ENCODE results near the gene PUS3. TPM values are rescaled to one million over a fixed set of nuclear protein-coding genes. Genes with fewer than 3 reads are reported as not detected.

Gene PUS3
- total RNA-seq, 1 experiment from 2014 or later: 18.6 TPM

- H3K4me1 Mint-ChIP-seq: no peaks in the 10 kb centered on the region
- H3K27me3 Mint-ChIP-seq (ENCODE audit: low read depth): no peaks in the 10 kb centered on the region
These were observed 15.3 kb upstream of the PUS3 start for GRCh38 chr11:125918140-125918840.

GRCh38 chr11:125916683-125917347 is 13.8 kb upstream of the PUS3 start:
- ATAC-seq (no peak), DNase-seq (ENCODE audit: low spot score) (no peak)
- Mint-ChIP-seq H3K27ac (no peak overlapping the region), H3K36me3 (no peaks in the 10 kb centered on the region), H3K4me3 (no peak overlapping the region), H3K4me1 (no peaks in the 10 kb centered on the region), H3K9me3 (no peaks in the 10 kb centered on the region), H3K27me3 (ENCODE audit: low read depth) (no peaks in the 10 kb centered on the region)
- POLR2A ChIA-PET: no interaction called here
- CTCF ChIA-PET: interaction anchor here (0.7 to 2.7 kb wide), 2 partner anchors 25 to 277 kb away, joined by 4 to 22 read pairs; no protein-coding TSS in a partner anchor
- TF ChIP-seq ARID4B (CRISPR knock-in tag; IDR thresholded peaks at IDR 0.05; ENCODE audit: borderline replicate concordance) (no peak), PREB (CRISPR knock-in tag; IDR thresholded peaks at IDR 0.05; ENCODE audit: borderline replicate concordance) (no peak), NR3C1 (CRISPR knock-in tag; conservative IDR thresholded peaks at IDR 0.05; ENCODE audit: low read depth) (no peak), ZNF425 (CRISPR knock-in tag; conservative IDR thresholded peaks at IDR 0.05) (no peak), PRDM15 (CRISPR knock-in tag; IDR thresholded peaks at IDR 0.05) (no peak), JUN (CRISPR knock-in tag; IDR thresholded peaks at IDR 0.05) (no peak), CREB1 (CRISPR knock-in tag; IDR thresholded peaks at IDR 0.05) (no peak)

More at GRCh38 chr11:125918140-125918840, 15.3 kb upstream of the PUS3 start:
- Mint-ChIP-seq H3K36me3 (no peaks in the 10 kb centered on the region), H3K27ac (0 out of 2 replicates have a peak overlapping the region, but pooled peaks have one; percentile 12), H3K4me3 (no peak overlapping the region), H3K9me3 (no peaks in the 10 kb centered on the region)
- no peak for TF ChIP-seq MAX (CRISPR knock-in tag; IDR thresholded peaks at IDR 0.05)
- TF ChIP-seq SMAD3 (CRISPR knock-in tag; IDR thresholded peaks at IDR 0.05; ENCODE audit: borderline replicate concordance): no peak
- TF ChIP-seq PRRX2 (CRISPR knock-in tag; IDR thresholded peaks at IDR 0.05): no peak
- no peak for TF ChIP-seq CREM (CRISPR knock-in tag; IDR thresholded peaks at IDR 0.05)
- no peak for TF ChIP-seq ARID4B (CRISPR knock-in tag; IDR thresholded peaks at IDR 0.05; ENCODE audit: borderline replicate concordance)
- no peak for DNase-seq (ENCODE audit: low spot score)
- CTCF ChIA-PET: interaction anchor here (0.6 to 2.7 kb wide), 15 partner anchors 9 to 294 kb away, joined by 3 to 22 read pairs (median 4); partner anchors contain the start of genes FAM118B, PUS3 and RPUSD4
- POLR2A ChIA-PET: interaction anchor here (0.6 kb wide), 2 partner anchors 138 to 209 kb away, joined by 3 read pairs; no protein-coding TSS in a partner anchor
- ATAC-seq: peak; percentile 66
